ENCODE data around the gene FZD7.

FZD7 gene

GRCh38 chr2:202022755-202023154, 10.9 kb upstream of the FZD7 start:
- TF ChIP-seq, protein P1, sequence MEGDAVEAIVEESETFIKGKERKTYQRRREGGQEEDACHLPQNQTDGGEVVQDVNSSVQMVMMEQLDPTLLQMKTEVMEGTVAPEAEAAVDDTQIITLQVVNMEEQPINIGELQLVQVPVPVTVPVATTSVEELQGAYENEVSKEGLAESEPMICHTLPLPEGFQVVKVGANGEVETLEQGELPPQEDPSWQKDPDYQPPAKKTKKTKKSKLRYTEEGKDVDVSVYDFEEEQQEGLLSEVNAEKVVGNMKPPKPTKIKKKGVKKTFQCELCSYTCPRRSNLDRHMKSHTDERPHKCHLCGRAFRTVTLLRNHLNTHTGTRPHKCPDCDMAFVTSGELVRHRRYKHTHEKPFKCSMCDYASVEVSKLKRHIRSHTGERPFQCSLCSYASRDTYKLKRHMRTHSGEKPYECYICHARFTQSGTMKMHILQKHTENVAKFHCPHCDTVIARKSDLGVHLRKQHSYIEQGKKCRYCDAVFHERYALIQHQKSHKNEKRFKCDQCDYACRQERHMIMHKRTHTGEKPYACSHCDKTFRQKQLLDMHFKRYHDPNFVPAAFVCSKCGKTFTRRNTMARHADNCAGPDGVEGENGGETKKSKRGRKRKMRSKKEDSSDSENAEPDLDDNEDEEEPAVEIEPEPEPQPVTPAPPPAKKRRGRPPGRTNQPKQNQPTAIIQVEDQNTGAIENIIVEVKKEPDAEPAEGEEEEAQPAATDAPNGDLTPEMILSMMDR (IDR thresholded peaks at IDR 0.05; ENCODE audit: extremely low read depth, missing control alignments) = no peak
- DNase-seq (ENCODE audit: low spot score) = no peak

- DNase-seq (ENCODE audit: low spot score) = no peak
- TF ChIP-seq, protein P1 (IDR thresholded peaks at IDR 0.05; ENCODE audit: extremely low read depth, missing control alignments) = no peak
These were observed 10.3 kb upstream of the FZD7 start for GRCh38 chr2:202023198-202023903.

DNA sequence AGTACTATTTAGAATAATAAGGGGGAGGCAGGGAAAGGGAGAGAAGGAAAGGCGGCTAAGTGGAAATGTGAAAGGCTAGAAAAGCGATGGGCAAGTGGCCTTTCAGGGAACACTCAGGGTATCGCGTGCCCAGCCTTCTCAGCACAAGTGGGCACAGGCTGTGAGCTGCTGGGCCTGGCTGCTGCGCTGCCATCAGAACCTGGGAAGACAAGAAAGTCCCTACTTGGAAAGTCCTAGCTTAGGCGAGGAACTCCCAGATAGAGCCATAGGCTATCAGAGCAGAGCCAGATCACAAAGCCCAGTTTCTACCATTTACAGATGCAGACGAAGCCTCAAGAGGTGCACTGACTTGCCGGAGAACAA, 9.8 kb upstream of the FZD7 start:
- TF ChIP-seq, protein P1 (IDR thresholded peaks at IDR 0.05; ENCODE audit: extremely low read depth, missing control alignments) = no peak

DNA sequence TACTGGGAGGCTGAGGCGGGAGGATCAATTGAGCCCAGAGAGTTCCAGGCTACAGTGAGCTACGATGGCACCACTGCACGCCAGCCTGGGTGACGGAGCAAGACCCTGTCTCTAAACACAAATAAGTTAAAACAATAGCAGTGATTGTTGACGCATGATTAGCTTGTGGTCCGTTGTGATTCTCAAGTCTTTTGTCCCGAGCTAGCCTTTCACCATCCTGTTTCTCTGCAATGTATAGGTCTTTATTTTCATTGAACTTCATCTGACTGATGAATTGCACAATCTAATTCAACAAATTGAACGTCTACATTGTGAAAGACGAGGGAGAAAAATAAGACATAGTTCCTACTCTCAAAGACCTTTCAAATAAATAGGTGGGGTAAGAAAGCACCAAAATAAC, 8.8 kb upstream of the FZD7 start:
- DNase-seq (ENCODE audit: low spot score) = no peak
- TF ChIP-seq, protein P1 (IDR thresholded peaks at IDR 0.05; ENCODE audit: extremely low read depth, missing control alignments) = no peak

More for the DNA sequence above, 9.8 kb upstream of the FZD7 start:
- DNase-seq (ENCODE audit: low spot score) = no peak

DNA sequence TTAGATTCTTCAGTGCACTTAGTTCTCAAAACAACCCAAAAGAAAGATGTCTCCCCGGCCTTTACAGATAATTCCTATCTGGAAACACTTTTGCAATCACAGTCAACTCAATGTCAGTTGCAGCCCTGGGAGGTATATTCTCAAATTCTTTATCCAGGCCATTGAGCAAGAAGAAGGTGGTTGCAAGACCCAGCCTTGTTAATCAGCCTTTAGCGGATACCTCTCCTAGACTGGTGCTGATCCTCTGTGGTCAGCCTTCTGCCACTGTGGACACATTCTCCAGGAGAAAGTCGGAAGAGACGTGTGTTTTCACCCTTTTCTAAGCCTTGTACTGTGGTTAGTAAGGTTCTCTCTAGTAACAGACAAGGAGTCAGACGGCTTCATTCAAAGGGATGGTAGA, 7.8 kb upstream of the FZD7 start:
- no peak for DNase-seq (ENCODE audit: low spot score)
- TF ChIP-seq, protein P1 (IDR thresholded peaks at IDR 0.05; ENCODE audit: extremely low read depth, missing control alignments) = no peak

DNA sequence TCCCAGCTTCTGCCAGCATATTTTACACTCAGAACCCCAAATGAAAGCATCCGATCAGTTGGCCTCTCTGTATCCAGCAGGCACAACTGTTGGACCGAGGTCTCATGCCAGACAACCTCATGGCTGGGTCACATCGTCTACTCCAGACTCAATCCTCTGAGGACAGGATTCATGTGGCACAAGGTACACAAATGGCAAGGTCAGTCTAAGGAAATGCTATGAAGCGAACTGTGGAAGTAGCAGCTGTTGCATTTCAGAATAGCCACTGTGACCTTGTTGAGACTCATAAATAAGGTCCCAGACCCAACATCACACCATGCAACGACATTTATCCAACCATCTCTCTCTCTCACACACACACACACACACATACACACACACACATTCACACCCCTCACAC, 7.1 kb upstream of the FZD7 start:
- TF ChIP-seq, protein P1 (IDR thresholded peaks at IDR 0.05; ENCODE audit: extremely low read depth, missing control alignments) = no peak
- DNase-seq (ENCODE audit: low spot score) = no peak

DNA sequence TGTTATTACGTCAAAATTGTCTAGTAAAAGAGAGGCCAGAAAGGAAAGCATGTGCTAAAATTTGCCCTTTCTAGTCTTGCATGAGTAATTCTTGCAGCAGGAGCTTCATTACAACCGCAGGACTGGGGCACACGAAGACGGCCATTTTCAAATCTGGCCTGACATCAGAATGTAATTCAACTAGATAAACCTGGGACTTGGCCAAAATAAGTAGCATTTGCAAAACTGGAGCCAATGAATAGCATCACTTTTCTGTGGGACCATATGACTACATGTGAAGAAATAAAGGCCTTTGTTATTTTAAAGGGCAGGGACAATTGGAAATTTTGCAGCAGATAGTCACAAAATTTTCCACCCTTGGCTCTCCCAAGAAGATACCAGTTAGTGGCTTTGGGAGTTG, 3.0 kb upstream of the FZD7 start:
- no peak for DNase-seq (ENCODE audit: low spot score)
- TF ChIP-seq, protein P1 (IDR thresholded peaks at IDR 0.05; ENCODE audit: extremely low read depth, missing control alignments) = no peak
